SK-N-MC (cell line): Measurements from ENCODE around the gene JUP.

Experiments
- DNase-seq: peaks from one replicate; pipeline ENCODE4 v3.0.0-alpha.2; 2011; ENCODE audit warnings: low read depth, low spot score
- H3K27ac ChIP-seq: fragments of 200-600 bp; sonication (generic); 2 replicates; pipeline ENCODE4 v1.5.1; 2016; ENCODE audit warnings: mixed run types
- H3K36me3 ChIP-seq: fragments of 200-600 bp; sonication (generic); 2 replicates; pipeline ENCODE4 v1.6.1; 2017; ENCODE audit warnings: antibody characterized with exemption, low read length, mixed read lengths; ENCODE audit not compliant: insufficient read depth
- H3K4me3 ChIP-seq: fragments of 200-600 bp; sonication (generic); 2 replicates; pipeline ENCODE4 v1.5.1; 2016
- H3K9ac ChIP-seq: fragments of 200-600 bp; sonication (generic); 2 replicates; pipeline ENCODE4 v1.8.0; 2017; ENCODE audit warnings: mixed run types, mixed read lengths; ENCODE audit not compliant: insufficient read length
- H3K9me3 ChIP-seq: fragments of 200-600 bp; sonication (generic); 2 replicates; pipeline ENCODE4 v1.6.1; 2017; ENCODE audit warnings: low read depth, mild to moderate bottlenecking, antibody characterized with exemption, low read length, moderate library complexity, mixed read lengths
- EZH2 ChIP-seq: fragments of 200-600 bp; sonication (generic); IDR thresholded peaks from one replicate; pipeline ENCODE4 v1.6.1; 2017; ENCODE audit warnings: antibody characterized with exemption
- FOXP2 ChIP-seq: optimal IDR thresholded peaks from 2 replicates; pipeline ENCODE3; 2011; ENCODE audit warnings: mild to moderate bottlenecking, moderate library complexity; ENCODE audit not compliant: insufficient read depth; ENCODE audit errors: extremely low read length, control extremely low read depth
- POLR2AphosphoS5 ChIP-seq: IDR thresholded peaks from 2 replicates; pipeline ENCODE4 v1.6.1; 2012; ENCODE audit warnings: mild to moderate bottlenecking, low read depth, low read length, borderline replicate concordance

Gene JUP

GRCh38 chr17:41738077-41738800 is 48.3 kb downstream of the JUP start:
- peak overlapping the region; percentile 75 for H3K9ac ChIP-seq
- peak overlapping the region; percentile 96 for H3K27ac ChIP-seq
- H3K4me3 ChIP-seq: peak overlapping the region; percentile 79

DNA sequence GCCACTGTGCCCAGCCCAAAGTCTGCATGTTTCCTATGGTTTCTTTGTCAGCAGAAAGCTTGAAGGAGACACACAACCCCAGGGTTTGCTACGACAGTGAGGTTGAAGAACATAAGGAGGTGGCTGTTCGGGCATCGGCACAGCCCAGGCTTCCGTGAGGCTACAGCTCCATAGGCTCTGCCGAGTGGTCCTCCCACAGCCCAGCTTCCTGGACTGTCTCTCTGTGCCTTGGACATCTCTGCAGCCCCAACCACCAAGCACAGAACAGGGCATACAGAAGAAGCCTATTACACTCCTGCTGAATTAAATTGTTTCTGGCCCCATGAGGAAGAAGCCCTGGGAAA is 48.9 kb downstream of the JUP start:
- Histone ChIP-seq H3K9me3 (no peaks in the 10 kb centered on the region), H3K4me3 (peak overlapping the region; percentile 79), H3K27ac (peak overlapping the region; percentile 96), H3K36me3 (no peaks in the 10 kb centered on the region; the same call in 1 of the 2 replicates), H3K9ac (peak overlapping the region; percentile 75)
- TF ChIP-seq FOXP2 (no peak), POLR2AphosphoS5 (no peak; the same call in 1 of the 2 replicates), EZH2 (no peak)
- no peak for DNase-seq

More at GRCh38 chr17:41738077-41738800, 48.3 kb downstream of the JUP start:
- H3K36me3 ChIP-seq: no peaks in the 10 kb centered on the region
- no peak for TF ChIP-seq EZH2
- TF ChIP-seq FOXP2: no peak
- no peak for TF ChIP-seq POLR2AphosphoS5
- DNase-seq: peak; percentile 50
- no peaks in the 10 kb centered on the region for H3K9me3 ChIP-seq

- H3K9me3 ChIP-seq: no peaks in the 10 kb centered on the region
- H3K27ac ChIP-seq: peak overlapping the region; percentile 96
- no peak for TF ChIP-seq EZH2
- peak; percentile 28 for TF ChIP-seq FOXP2
- peak; percentile 95 for DNase-seq
- peak overlapping the region; percentile 75 for H3K9ac ChIP-seq
- H3K4me3 ChIP-seq: peak overlapping the region; percentile 79
- peaks cover 3% of the 10 kb centered on the region for H3K36me3 ChIP-seq
Measured at GRCh38 chr17:41736983-41737679, 49.4 kb downstream of the JUP start.

DNA sequence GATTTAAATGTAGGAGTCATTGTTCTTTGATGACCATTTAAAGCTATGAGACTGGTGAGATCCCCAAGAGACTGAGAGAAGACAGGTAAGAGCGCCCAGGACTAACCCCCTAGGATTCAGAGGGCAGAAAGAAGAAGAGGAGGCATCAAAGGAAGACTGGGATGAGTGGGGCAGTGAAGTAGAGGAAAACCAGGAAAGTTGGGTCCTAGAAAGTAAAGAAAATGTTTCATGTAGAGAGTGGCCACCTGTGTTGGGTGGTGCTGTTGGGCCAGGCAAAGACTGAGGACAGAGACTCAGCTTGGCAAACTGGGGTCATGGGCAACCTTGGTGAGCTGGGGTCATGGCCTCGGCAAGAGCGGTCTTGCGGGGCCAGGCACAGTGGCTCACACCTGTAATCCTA is 50.8 kb downstream of the JUP start:
- H3K36me3 ChIP-seq: peaks cover 16% of the 10 kb centered on the region
- no peak for DNase-seq

DNA sequence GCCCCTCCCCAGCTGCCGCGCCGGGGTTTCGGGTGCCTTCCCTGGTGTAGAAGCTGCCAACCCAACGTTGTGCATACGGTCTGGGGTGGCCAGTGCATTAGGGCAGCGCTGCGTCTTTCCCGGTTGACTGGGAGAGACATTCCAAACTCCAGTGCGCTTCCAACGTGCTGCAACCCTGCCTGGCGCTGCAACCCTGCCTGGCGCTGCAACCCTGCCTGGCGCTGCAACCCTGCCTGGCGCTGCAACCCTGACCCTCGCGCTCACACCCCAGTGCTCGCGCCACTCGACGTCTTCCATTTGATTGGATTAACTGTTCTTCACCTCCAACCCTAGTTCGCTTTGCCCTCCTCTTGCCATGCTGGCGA is 51.6 kb downstream of the JUP start:
- Histone ChIP-seq H3K4me3 (peak overlapping the region; percentile 98), H3K27ac (peak overlapping the region; percentile 92), H3K9me3 (no peaks in the 10 kb centered on the region), H3K9ac (peak overlapping the region; percentile 91), H3K36me3 (peaks cover 23% of the 10 kb centered on the region)
- TF ChIP-seq POLR2AphosphoS5 (no peak), FOXP2 (no peak), EZH2 (no peak)
- DNase-seq: no peak

More for the DNA sequence above, 50.8 kb downstream of the JUP start:
- Histone ChIP-seq H3K27ac (peak overlapping the region; percentile 84), H3K9me3 (no peaks in the 10 kb centered on the region), H3K9ac (no peak overlapping the region), H3K4me3 (peak overlapping the region; percentile 98)
- TF ChIP-seq EZH2 (no peak), POLR2AphosphoS5 (no peak)

DNA sequence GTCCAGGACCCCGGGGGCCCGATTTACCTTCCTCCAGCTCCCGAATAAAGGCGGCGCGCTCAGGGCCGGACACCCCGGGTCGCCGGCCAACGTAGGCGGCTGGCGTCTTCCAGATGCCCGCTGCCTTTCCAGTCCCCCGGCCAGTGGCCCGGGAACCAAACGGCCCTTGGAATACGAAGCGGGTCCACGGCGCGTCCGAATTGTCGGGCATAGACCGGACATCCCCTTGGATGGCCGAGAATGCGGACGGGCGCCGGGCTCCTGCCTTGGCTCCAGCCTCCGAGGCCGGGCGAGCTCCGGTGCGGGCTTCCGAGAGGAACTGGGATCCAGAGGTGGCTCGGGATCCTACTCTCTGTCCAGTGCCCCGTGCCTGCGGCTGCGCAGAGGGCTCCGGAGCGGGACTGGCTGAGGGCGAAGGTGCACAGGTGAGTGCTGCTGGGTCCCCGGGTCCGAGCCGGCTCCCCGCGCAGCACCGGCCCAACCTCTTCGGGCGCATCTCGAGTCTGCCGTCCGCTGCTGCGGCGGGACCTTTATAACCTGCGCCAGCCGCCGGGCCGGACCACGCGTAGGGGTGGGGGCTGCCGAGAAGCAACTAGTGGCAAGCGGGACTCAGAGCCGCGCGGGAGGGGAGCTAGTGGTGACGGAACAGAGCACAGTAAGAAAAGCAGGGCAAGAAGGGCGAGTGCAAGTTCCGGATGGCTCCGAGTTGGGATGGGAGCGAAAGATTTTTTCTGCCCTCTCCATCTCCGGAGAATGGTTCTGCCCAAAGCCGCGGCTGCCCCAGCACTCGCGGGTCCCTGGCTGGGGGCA is 52.2 kb downstream of the JUP start, which contains the start of gene HAP1:
TSS of gene HAP1 (minus strand) at position 505 of the 810 bp plus-strand sequence. CDS start at position 496, 9 bp downstream.
- Histone ChIP-seq H3K4me3 (peak within 1 kb of the TSS; percentile 98), H3K36me3 (peaks cover 23% of the 10 kb centered on the region), H3K9me3 (no peaks in the 10 kb centered on the region), H3K27ac (peak within 1 kb of the TSS; percentile 92), H3K9ac (peak within 1 kb of the TSS; percentile 91)
- DNase-seq: no peak
- TF ChIP-seq EZH2 (no peak), POLR2AphosphoS5 (peak; percentile 99)

GRCh38 chr17:41733348-41734138 is 53.0 kb downstream of the JUP start:
- Histone ChIP-seq H3K9ac (peak overlapping the region; percentile 91), H3K36me3 (peaks cover 27% of the 10 kb centered on the region), H3K9me3 (no peaks in the 10 kb centered on the region), H3K4me3 (peak overlapping the region; percentile 98), H3K27ac (no peak overlapping the region)
- DNase-seq: no peak
- no peak for TF ChIP-seq FOXP2
- no peak for TF ChIP-seq POLR2AphosphoS5
- TF ChIP-seq EZH2: no peak
